Thoracic aorta (tissue), 2 donors: ENCODE results near the gene PHLDB2. TPM values are rescaled to one million over a fixed set of nuclear protein-coding genes. Genes with fewer than 3 reads are reported as not detected.

Experiments used
- ATAC-seq: fragments of 150-250 bp; one replicate; pipeline ENCODE4 v1.8.0; 2017; ENCODE audit warnings: low read depth; ENCODE audit not compliant: insufficient number of reproducible peaks, low FRiP score
- DNase-seq: peaks from one replicate; pipeline ENCODE4 v3.0.0-alpha.2; 2020; ENCODE audit warnings: low spot score
- H3K27ac ChIP-seq, 2 donors: fragments of 200-600 bp; sonication (generic); 1 replicate in 1 of 2; 2 replicates in 1 of 2; pipeline ENCODE4 v1.5.1; 2016; ENCODE audit warnings: mild to moderate bottlenecking in 2 of 2, moderate library complexity in 2 of 2
- H3K27me3 ChIP-seq: fragments of 200-600 bp; sonication (generic); replicated peaks from 2 replicates; pipeline ENCODE4 v1.6.0; 2016; ENCODE audit warnings: mild to moderate bottlenecking; ENCODE audit not compliant: insufficient read depth
- H3K36me3 ChIP-seq: fragments of 200-600 bp; sonication (generic); one replicate; pipeline ENCODE4 v1.5.1; 2016
- H3K4me1 ChIP-seq, 2 donors: fragments of 200-600 bp; sonication (generic); 1 replicate in 1 of 2; 2 replicates in 1 of 2; pipeline versions ENCODE4 v1.5.1 to v1.6.0; 2016; ENCODE audit warnings: low read depth in 2 of 2, mild to moderate bottlenecking in 1 of 2; ENCODE audit not compliant: control insufficient read depth in 1 of 2
- H3K4me3 ChIP-seq: fragments of 200-600 bp; sonication (generic); 2 replicates; pipeline ENCODE4 v1.5.1; 2016; ENCODE audit warnings: mild to moderate bottlenecking
- H3K9me3 ChIP-seq: fragments of 200-600 bp; sonication (generic); 2 replicates; pipeline ENCODE4 v1.5.1; 2016
- CTCF ChIP-seq: fragments of 200-600 bp; sonication (generic); IDR thresholded peaks from one replicate; pipeline ENCODE4 v1.5.1; 2019; ENCODE audit warnings: antibody characterized with exemption
- total RNA-seq, 2 donors: library from RNA; depleted of rRNA; stranded (reverse); fragments of >200 nt; gene quantifications; one replicate each; pipeline versions ENCODE4 v1.1.0 to v1.2.3, GENCODE V29; 2016

Gene PHLDB2
- 100 to 1,000 TPM in 1 of 2 donors, 10 to 100 TPM in 1; 99.0 to 140 TPM for total RNA-seq

- Histone ChIP-seq H3K27ac (peak within 1 kb of the TSS; percentile 98), H3K27me3 (no peaks in the 10 kb centered on the region), H3K9me3 (no peaks in the 10 kb centered on the region), H3K4me1 (peaks cover 17 to 34% of the 10 kb centered on the region in 2 donors), H3K36me3 (no peaks in the 10 kb centered on the region), H3K4me3 (peak within 1 kb of the TSS; percentile 91)
- peak; percentile 67 for ATAC-seq
- peak; percentile 49 for DNase-seq
- TF ChIP-seq CTCF = peak; percentile 31
These were observed at the start of gene PHLDB2 for GRCh38 chr3:111859061-111859973. Gene PHLDB2 (plus strand): TSS chr3:111859265. CDS start chr3:111884078, 24,813 bp downstream.

GRCh38 chr3:111810909-111811308, 48.2 kb upstream of the PHLDB2 start:
- no peaks in the 10 kb centered on the region for H3K9me3 ChIP-seq
- no peak overlapping the region for H3K27ac ChIP-seq
- DNase-seq = no peak
- no peak overlapping the region for H3K4me3 ChIP-seq
- no peak for TF ChIP-seq CTCF
- no peak for ATAC-seq
- H3K36me3 ChIP-seq = no peaks in the 10 kb centered on the region
- H3K27me3 ChIP-seq = no peaks in the 10 kb centered on the region
- H3K4me1 ChIP-seq = peaks cover 20 to 32% of the 10 kb centered on the region in 2 donors

- H3K36me3 ChIP-seq = no peaks in the 10 kb centered on the region
- DNase-seq (no peak), ATAC-seq (no peak)
- TF ChIP-seq CTCF = no peak
- H3K27ac ChIP-seq = no peak overlapping the region
- H3K4me1 ChIP-seq = peaks cover 20 to 32% of the 10 kb centered on the region in 2 donors
- H3K4me3 ChIP-seq = no peak overlapping the region
- no peaks in the 10 kb centered on the region for H3K27me3 ChIP-seq
- H3K9me3 ChIP-seq = no peaks in the 10 kb centered on the region
These were observed 47.3 kb upstream of the PHLDB2 start for GRCh38 chr3:111811811-111812210.

GRCh38 chr3:111812701-111813100, 46.4 kb upstream of the PHLDB2 start:
- no peaks in the 10 kb centered on the region for H3K36me3 ChIP-seq
- ATAC-seq (no peak), DNase-seq (no peak)
- peaks cover 20 to 29% of the 10 kb centered on the region in 2 donors for H3K4me1 ChIP-seq
- no peak overlapping the region for H3K27ac ChIP-seq
- no peak for TF ChIP-seq CTCF
- H3K9me3 ChIP-seq = no peaks in the 10 kb centered on the region
- no peaks in the 10 kb centered on the region for H3K27me3 ChIP-seq
- no peak overlapping the region for H3K4me3 ChIP-seq

- TF ChIP-seq CTCF = no peak
- Histone ChIP-seq H3K4me1 (peaks cover 13 to 21% of the 10 kb centered on the region in 2 donors), H3K36me3 (no peaks in the 10 kb centered on the region), H3K4me3 (no peak overlapping the region), H3K27ac (no peak overlapping the region), H3K27me3 (no peaks in the 10 kb centered on the region), H3K9me3 (no peaks in the 10 kb centered on the region)
- ATAC-seq (no peak), DNase-seq (no peak)
These were observed 45.6 kb upstream of the PHLDB2 start for GRCh38 chr3:111813441-111813840.
